HEK293 (cell line): ENCODE data around the gene KCP.
"Not testable (repeated sequence)": the region's sequence is repeated elsewhere in the genome, so short reads cannot be mapped to it uniquely, and the experiment has no call there.

Experiments
- CTCF ChIA-PET: fragments of 350-600 bp; formaldehyde crosslinking; extraction: SDS; loops from one replicate; lab custom pipeline; 2021; ENCODE audit warnings: antibody characterized with exemption; lab: Yijun Ruan, JAX
- POLR2A ChIA-PET: fragments of 300-600 bp; formaldehyde crosslinking; extraction: SDS; loops from one replicate; lab custom pipeline; 2020; ENCODE audit warnings: antibody characterized with exemption, inconsistent platforms; lab: Yijun Ruan, JAX
- H3K27ac ChIP-seq: fragments of 200-500 bp; sonication (Bioruptor generic); 2 replicates; pipeline ENCODE4 v1.5.1; 2014; ENCODE audit warnings: low read depth, low read length, control low read depth, inconsistent platforms; ENCODE audit errors: extremely low read depth
- H3K36me3 ChIP-seq, 2 experiments: fragments of 200-500 bp in 1 of 2; sonication (Bioruptor generic) in 1 of 2; 1 replicate in 1 of 2; 2 replicates in 1 of 2; pipeline ENCODE4 v1.5.1; 2014 to 2017; ENCODE audit warnings: inconsistent platforms in 2 of 2, low read length in 2 of 2; ENCODE audit not compliant: control insufficient read depth in 2 of 2, insufficient read depth in 1 of 2
- H3K4me1 ChIP-seq: fragments of 200-500 bp; sonication (Bioruptor generic); 2 replicates; pipeline ENCODE4 v1.5.1; 2014; ENCODE audit warnings: mild to moderate bottlenecking, low read length, inconsistent platforms; ENCODE audit not compliant: control insufficient read depth, insufficient read depth
- H3K4me3 ChIP-seq: 2 replicates; pipeline ENCODE4 v1.5.1; 2011; ENCODE audit warnings: low read depth, mild to moderate bottlenecking, control low read depth, low read length, moderate library complexity
- H3K9me3 ChIP-seq: fragments of 200-500 bp; sonication (Bioruptor generic); 2 replicates; pipeline ENCODE4 v1.5.1; 2014; ENCODE audit warnings: low read depth, low read length, inconsistent platforms; ENCODE audit not compliant: control insufficient read depth, insufficient read depth
- GFI1B ChIP-seq: fragments of 450-650 bp; formaldehyde crosslinking; IDR thresholded peaks from 2 replicates; pipeline ENCODE4 v1.5.1; 2016; ENCODE audit warnings: missing biosample characterization, missing genetic modification characterization
- HOXC10 ChIP-seq: sonication (generic); formaldehyde crosslinking; IDR thresholded peaks from 2 replicates; pipeline ENCODE4 v1.8.1; 2023; ENCODE audit warnings: mild to moderate bottlenecking, missing genetic modification reagents
- SALL2 ChIP-seq: fragments of 450-650 bp; formaldehyde crosslinking; IDR thresholded peaks from 2 replicates; pipeline ENCODE4 v1.5.0; 2017; ENCODE audit warnings: missing biosample characterization, mild to moderate bottlenecking, missing genetic modification characterization, borderline replicate concordance
- SP3 ChIP-seq: fragments of 450-650 bp; formaldehyde crosslinking; IDR thresholded peaks from 2 replicates; pipeline ENCODE4 v1.5.1; 2016; ENCODE audit warnings: missing biosample characterization, missing genetic modification characterization
- ZIC2 ChIP-seq: fragments of 450-650 bp; formaldehyde crosslinking; IDR thresholded peaks from 2 replicates; pipeline ENCODE4 v1.5.1; 2016; ENCODE audit warnings: missing biosample characterization, missing genetic modification characterization
- ZNF121 ChIP-seq: fragments of 450-650 bp; formaldehyde crosslinking; IDR thresholded peaks from 2 replicates; pipeline ENCODE4 v1.5.1; 2016; ENCODE audit warnings: missing biosample characterization, missing genetic modification characterization
- ZNF248 ChIP-seq: fragments of 450-650 bp; formaldehyde crosslinking; IDR thresholded peaks from 2 replicates; pipeline ENCODE4 v1.5.1; 2017; ENCODE audit warnings: missing biosample characterization, missing genetic modification characterization
- ZNF335 ChIP-seq: fragments of 450-650 bp; formaldehyde crosslinking; conservative IDR thresholded peaks from 2 replicates; pipeline ENCODE4 v1.5.1; 2016; ENCODE audit warnings: missing biosample characterization, missing genetic modification characterization
- ZNF37A ChIP-seq: fragments of 450-650 bp; IDR thresholded peaks from 2 replicates; pipeline ENCODE4 v1.5.1; 2018; ENCODE audit warnings: missing biosample characterization, missing genetic modification characterization
- ZNF623 ChIP-seq: fragments of 450-650 bp; formaldehyde crosslinking; IDR thresholded peaks from 2 replicates; pipeline ENCODE4 v1.5.1; 2016; ENCODE audit warnings: missing biosample characterization, missing genetic modification characterization
- ZNF626 ChIP-seq: fragments of 450-650 bp; sonication (Bioruptor Pico); formaldehyde crosslinking; IDR thresholded peaks from 2 replicates; pipeline ENCODE4 v1.5.1; 2018; ENCODE audit warnings: missing biosample characterization, missing genetic modification characterization, inconsistent platforms
- ZNF777 ChIP-seq: fragments of 450-650 bp; formaldehyde crosslinking; IDR thresholded peaks from 2 replicates; pipeline ENCODE4 v1.5.1; 2017; ENCODE audit warnings: missing biosample characterization, missing genetic modification characterization, borderline replicate concordance
- ZNF792 ChIP-seq: fragments of 450-650 bp; formaldehyde crosslinking; IDR thresholded peaks from 2 replicates; pipeline ENCODE4 v1.5.1; 2016; ENCODE audit warnings: missing biosample characterization, missing genetic modification characterization
- ZNF843 ChIP-seq: fragments of 450-650 bp; formaldehyde crosslinking; IDR thresholded peaks from 2 replicates; pipeline ENCODE4 v1.5.1; 2016; ENCODE audit warnings: missing biosample characterization, missing genetic modification characterization
- ZSCAN23 ChIP-seq: fragments of 450-650 bp; formaldehyde crosslinking; IDR thresholded peaks from 2 replicates; pipeline ENCODE4 v1.5.1; 2016; ENCODE audit warnings: missing biosample characterization, missing genetic modification characterization
- TF ChIP-seq, protein P1 (sequence below): fragments of 450-650 bp; formaldehyde crosslinking; IDR thresholded peaks from 2 replicates; pipeline ENCODE4 v1.5.1; 2016; ENCODE audit warnings: missing biosample characterization, missing genetic modification characterization
- TF ChIP-seq, protein P2 (sequence below): fragments of 450-650 bp; formaldehyde crosslinking; optimal IDR thresholded peaks from 2 replicates; pipeline ENCODE3; 2016; ENCODE audit warnings: missing biosample characterization, mild to moderate bottlenecking, missing genetic modification characterization
- TF ChIP-seq, protein P3 (sequence below): fragments of 450-650 bp; formaldehyde crosslinking; IDR thresholded peaks from 2 replicates; pipeline ENCODE4 v1.5.1; 2016; ENCODE audit warnings: missing biosample characterization, missing genetic modification characterization

The KCP gene

GRCh38 chr7:128915841-128916642 is 5.5 kb upstream of the KCP start (continued):
- TF ChIP-seq, protein P1, sequence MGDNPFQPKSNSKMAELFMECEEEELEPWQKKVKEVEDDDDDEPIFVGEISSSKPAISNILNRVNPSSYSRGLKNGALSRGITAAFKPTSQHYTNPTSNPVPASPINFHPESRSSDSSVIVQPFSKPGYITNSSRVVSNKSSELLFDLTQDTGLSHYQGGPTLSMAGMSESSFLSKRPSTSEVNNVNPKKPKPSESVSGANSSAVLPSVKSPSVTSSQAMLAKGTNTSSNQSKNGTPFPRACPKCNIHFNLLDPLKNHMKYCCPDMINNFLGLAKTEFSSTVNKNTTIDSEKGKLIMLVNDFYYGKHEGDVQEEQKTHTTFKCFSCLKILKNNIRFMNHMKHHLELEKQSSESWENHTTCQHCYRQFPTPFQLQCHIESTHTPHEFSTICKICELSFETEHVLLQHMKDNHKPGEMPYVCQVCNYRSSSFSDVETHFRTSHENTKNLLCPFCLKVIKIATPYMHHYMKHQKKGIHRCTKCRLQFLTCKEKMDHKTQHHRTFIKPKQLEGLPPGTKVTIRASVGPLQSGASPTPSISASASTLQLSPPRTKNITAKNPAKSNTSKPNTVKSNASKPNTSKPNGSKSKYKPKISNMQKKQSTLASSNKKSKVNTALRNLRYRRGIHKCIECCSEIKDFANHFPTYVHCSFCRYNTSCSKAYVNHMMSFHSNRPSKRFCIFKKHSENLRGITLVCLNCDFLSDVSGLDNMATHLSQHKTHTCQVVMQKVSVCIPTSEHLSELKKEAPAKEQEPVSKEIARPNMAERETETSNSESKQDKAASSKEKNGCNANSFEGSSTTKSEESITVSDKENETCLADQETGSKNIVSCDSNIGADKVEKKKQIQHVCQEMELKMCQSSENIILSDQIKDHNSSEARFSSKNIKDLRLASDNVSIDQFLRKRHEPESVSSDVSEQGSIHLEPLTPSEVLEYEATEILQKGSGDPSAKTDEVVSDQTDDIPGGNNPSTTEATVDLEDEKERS, result no peak

- Histone ChIP-seq H3K4me3 (no peak overlapping the region), H3K9me3 (no peaks in the 10 kb centered on the region), H3K4me1 (no peaks in the 10 kb centered on the region), H3K36me3 (no peaks in the 10 kb centered on the region), H3K27ac (no peak overlapping the region)
- ChIA-PET POLR2A (no interaction called here), CTCF (no interaction called here)
- no peak for TF ChIP-seq ZNF121
These were observed 4.8 kb upstream of the KCP start for GRCh38 chr7:128915271-128915819.

DNA sequence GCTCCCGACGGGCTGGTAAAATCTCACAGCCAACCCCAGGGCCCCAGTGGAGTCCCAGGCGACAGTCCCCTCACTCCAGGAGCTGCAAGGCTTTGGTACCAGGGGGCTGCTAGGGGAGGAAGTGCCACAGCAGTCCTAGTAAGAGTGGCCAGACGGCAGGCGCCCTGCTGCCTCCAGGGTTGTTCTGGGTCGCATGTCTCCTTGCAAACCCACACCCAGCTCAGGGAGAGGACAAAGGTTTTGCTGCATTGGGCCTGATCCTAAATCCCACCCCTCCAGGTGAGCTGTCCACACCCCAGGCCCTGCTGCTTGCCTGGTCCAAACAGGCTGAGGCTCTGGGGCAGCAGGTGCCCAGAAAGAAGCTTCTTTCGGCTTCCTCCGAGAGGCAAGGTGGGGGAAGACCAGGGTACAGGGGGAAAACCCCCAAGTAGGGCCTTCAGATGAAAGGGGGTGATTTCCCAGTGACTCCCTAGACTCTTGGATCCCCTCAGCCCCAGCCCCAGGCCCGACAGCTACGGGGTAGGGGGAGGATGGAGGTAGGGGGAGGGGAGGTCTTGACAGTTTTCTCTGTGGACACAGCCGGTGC is 4.2 kb upstream of the KCP start:
- Histone ChIP-seq H3K27ac (no peak overlapping the region), H3K9me3 (no peaks in the 10 kb centered on the region), H3K36me3 (no peaks in the 10 kb centered on the region), H3K4me1 (no peaks in the 10 kb centered on the region), H3K4me3 (no peak overlapping the region)
- TF ChIP-seq ZIC2 (tag by site-specific recombination), result 0 out of 2 replicates have a peak, but pooled peaks have one; percentile 33
- TF ChIP-seq SP3 (tag by site-specific recombination), result no peak
- POLR2A ChIA-PET, result no interaction called here
- CTCF ChIA-PET, result no interaction called here

DNA sequence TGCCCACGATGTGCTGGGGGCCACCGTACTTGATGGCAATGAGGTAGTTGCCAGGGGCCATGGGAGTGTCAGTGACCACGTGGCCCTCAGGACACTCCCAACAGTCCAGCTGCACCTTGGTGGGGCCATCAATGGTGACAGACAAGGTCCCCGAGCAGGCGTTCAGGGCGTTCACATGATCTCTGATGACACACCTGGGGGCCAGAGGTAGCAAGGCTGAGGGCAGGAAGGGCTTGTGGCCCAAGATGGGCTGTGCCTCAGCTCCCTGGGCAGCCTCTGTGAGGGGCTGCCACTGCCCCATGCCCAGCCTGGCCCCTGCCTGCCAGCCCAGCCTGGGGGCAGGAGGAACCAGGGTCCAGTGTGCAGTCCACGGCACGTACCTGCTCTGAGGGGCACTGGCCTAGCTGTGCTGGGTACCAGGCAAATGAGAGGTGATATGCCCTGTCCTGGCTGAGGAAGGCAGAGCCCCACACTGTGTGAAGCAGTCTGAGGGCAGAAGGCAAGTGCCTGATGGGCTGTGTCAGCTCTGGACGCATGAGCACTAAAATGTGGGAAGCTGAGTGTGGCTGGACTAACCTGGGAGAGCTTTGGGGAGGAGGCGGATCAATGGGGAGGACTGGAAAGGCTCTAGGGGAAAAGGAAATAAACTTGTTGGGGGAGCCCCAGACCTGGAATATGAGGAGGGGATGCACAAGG is 3.5 kb upstream of the KCP start:
- TF ChIP-seq SALL2 (tag by site-specific recombination) (no peak), ZNF37A (no peak), ZNF248 (tag by site-specific recombination) (no peak), ZNF335 (tag by site-specific recombination) (no peak), ZSCAN23 (no peak), GFI1B (tag by site-specific recombination) (no peak), ZNF626 (tag by site-specific recombination) (no peak), ZNF792 (tag by site-specific recombination) (no peak), HOXC10 (CRISPR knock-in tag) (no peak), ZNF623 (tag by site-specific recombination) (no peak), ZNF843 (no peak), ZNF777 (tag by site-specific recombination) (no peak)
- TF ChIP-seq, protein P2, sequence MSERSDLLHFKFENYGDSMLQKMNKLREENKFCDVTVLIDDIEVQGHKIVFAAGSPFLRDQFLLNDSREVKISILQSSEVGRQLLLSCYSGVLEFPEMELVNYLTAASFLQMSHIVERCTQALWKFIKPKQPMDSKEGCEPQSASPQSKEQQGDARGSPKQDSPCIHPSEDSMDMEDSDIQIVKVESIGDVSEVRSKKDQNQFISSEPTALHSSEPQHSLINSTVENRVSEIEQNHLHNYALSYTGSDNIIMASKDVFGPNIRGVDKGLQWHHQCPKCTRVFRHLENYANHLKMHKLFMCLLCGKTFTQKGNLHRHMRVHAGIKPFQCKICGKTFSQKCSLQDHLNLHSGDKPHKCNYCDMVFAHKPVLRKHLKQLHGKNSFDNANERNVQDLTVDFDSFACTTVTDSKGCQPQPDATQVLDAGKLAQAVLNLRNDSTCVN, result no peak
- TF ChIP-seq, protein P3, sequence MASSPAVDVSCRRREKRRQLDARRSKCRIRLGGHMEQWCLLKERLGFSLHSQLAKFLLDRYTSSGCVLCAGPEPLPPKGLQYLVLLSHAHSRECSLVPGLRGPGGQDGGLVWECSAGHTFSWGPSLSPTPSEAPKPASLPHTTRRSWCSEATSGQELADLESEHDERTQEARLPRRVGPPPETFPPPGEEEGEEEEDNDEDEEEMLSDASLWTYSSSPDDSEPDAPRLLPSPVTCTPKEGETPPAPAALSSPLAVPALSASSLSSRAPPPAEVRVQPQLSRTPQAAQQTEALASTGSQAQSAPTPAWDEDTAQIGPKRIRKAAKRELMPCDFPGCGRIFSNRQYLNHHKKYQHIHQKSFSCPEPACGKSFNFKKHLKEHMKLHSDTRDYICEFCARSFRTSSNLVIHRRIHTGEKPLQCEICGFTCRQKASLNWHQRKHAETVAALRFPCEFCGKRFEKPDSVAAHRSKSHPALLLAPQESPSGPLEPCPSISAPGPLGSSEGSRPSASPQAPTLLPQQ (tag by site-specific recombination), result no peak
- Histone ChIP-seq H3K36me3 (no peaks in the 10 kb centered on the region), H3K4me3 (no peak overlapping the region), H3K9me3 (no peaks in the 10 kb centered on the region), H3K27ac (no peak overlapping the region), H3K4me1 (no peaks in the 10 kb centered on the region)
- ChIA-PET POLR2A (no interaction called here), CTCF (no interaction called here)

DNA sequence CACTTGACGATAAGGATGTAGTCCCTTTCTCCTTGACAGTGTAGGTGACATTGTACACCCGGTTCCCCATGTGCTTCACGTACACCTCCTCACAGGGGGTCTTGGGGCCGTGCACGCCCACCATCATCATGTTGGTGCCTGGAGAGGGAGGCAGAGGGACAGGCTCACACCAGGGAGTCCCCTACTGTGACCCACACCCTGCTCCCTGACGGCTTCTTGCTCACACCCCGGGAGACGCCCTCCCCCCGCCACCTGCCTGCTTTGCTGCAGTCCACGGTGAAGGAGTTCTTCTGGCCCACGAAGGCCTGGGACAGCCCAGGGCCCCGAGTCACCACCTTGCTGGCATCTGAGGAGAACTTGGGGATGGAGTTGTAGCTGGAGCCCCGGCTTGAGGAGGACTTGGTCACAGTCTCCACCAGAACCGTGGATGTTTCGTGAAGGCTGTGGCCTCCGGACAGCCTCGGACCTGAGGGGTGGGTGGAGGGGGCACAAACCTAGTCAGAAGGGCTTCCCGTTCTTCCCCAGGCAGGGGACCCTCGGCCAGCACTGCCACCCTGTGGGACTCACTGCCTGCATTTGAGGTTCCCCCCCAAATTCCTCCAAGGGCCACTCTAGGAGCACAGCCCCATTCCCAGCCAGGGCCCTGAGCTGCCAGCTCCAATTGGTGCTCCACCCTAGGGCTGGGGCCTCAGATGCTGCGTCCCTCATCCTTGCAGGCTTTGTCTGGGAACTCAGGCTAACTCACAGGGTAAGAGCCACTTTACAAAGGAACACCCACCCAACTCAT is 2.4 kb upstream of the KCP start:
- CTCF ChIA-PET, POLR2A ChIA-PET, H3K4me3 ChIP-seq, H3K36me3 ChIP-seq, H3K9me3 ChIP-seq, H3K27ac ChIP-seq, H3K4me1 ChIP-seq: not testable (repeated sequence)
